ENCODE results near the gene NRG2.
A peak's percentile ranks its signal among the peaks of the same experiment; 100 is the strongest.

NRG2 gene

DNA sequence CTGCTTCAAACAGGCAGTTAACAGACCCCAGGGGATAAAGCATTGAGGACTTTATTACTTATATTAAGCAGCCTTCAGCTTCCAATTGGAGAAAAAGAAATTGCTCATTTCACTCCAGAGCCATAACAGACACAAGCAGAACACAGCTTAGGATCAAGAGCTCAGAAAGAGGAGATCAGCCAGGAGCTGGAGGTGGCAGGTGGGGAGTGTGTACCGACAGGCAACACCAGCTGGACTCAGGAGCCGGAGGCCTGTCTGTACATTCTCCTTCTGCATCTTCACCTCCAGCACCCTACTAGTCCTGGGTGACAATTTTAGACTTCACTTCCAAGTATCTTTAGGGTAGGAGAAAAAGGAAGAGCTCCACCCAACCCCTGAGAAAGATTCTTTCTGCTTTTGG is 35.8 kb downstream of the NRG2 start:
- no peak for DNase-seq (ENCODE audit: low spot score)

DNA sequence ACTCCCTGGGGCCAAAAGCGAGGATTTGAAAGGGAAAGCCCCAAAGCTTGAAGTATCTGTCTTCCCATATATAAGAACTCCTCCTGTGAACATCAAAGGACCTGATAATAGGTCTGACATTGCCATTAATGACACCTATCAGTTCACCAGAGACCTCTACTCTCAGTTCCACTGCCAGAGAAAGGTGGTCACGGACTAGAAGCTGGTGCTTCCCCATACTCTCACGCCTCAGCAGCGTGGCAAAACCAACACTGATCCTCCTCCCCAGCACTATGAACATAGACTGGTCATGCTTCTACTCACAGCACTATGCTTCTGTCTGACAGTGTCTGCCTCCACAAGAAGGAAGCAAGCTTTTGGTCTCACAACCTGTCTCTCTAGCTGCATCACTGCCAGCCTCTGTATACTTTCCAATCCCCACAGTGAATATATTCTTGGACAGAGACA is 37.9 kb downstream of the NRG2 start:
- DNase-seq (ENCODE audit: low spot score), result no peak

DNA sequence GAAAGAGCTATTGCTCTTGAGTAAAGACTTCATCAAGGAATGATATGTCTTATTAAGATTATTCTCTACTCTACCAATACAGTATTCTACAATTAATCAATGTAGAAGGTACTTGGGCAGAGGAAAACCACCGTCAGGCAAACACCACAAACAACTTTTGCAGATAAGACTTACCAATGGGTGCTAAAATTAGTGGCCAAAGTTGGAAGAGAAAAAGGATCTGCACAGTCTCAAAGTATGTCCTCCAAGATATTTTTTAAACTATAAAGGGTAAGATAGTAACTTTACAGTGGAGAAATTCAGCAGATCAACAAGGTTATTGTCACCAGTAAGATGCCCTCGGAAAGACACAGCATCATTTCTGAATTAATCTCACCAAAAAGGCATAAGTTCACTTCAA is 38.9 kb downstream of the NRG2 start:
- no peak for DNase-seq (ENCODE audit: low spot score)

DNA sequence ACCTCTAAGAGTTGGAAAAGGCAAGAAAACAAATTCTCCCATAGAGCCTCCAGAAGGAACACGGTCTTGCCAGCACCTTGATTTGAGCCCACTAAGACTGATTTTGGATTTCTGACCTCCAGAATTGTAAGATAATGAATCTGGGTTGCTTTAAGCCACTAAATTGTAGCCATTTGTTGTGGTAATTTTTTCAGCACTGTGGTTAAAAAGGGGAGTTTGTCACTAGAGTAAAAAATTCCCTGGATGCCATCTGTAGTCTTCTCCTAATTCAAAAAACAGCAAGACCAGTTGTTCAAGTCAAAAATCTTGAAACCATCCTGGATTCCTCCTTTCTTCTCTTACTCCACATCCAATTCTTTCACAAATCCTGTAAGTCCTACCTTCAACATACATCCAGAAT is 39.6 kb downstream of the NRG2 start:
- no peak for DNase-seq (ENCODE audit: low spot score)

DNA sequence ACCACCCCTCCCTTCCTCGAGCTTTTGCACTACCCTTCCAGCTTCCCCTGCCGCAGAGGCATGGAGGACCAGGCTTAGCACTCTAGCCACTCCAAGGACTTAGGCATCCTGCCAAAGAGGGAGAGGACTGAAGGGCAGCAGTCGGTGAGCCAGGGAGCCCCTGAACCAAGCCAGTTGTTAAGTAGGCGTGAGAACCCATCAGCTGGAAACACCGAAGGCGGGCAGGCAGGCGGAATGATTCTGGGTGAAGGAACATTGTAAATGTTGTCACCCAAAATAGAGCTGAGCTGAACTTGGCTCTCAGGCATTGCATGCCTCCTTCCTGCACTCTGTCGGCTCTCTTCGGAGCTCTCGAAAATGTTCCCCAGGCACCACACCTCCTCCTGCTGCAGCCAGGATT is 42.8 kb downstream of the NRG2 start:
- DNase-seq (ENCODE audit: low spot score), result no peak

DNA sequence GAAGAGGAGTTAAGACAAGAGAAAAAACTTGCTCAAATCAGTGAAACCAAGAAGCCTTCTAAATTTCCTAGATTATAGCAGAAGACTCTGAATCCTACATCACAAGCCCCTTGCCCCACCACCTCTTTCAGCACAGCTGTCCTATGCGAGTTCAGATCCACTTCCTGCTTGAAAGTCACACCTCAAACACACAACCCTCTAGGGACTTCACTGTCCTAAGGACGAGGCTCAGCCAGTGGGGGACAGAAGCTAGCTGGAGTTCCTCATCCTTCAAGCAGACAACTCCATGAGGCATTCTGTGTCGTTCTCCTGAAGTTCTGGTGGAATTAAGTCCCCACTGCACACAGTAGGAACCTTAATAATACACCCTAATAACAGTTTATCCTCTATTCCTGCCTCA is 44.3 kb downstream of the NRG2 start:
- DNase-seq (ENCODE audit: low spot score), result no peak

DNA sequence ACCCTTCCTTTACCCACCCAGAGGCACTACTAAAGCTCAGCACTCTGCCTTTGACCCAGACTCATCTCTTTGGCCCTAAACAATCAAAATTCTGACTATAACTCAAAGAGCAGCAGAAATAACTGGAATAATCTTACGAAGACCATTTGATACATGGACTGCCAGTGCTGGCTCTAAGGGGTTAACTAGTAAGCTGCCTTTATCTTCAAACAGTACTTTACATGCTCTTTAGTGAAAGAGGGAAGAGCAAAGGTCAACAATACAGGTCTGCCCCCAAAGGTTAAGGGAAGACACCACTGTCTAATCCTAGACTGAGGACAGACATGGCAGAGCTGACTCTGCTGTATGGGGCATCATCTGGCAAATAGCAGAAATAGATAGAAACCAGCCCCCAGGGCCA is 45.8 kb downstream of the NRG2 start:
- no peak for DNase-seq (ENCODE audit: low spot score)

DNA sequence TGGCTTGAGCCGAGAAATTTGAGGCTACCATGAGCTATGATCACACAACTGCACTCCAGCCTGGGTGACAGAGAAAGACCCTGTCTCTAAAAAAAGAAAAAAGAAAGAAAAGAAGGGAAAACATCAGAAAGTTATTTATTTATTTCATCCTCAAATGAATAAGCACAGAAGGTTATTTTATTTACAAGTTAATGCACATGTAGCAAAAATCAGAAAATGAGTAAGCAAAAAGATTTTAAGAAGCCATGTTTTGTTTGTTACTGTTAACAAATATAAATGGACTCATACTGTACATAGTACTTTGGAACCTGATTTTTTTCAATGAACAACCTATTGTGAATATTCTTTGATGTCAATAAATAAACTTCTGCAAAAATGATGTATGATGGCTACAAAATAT is 47.2 kb downstream of the NRG2 start:
- DNase-seq (ENCODE audit: low spot score), result no peak

DNA sequence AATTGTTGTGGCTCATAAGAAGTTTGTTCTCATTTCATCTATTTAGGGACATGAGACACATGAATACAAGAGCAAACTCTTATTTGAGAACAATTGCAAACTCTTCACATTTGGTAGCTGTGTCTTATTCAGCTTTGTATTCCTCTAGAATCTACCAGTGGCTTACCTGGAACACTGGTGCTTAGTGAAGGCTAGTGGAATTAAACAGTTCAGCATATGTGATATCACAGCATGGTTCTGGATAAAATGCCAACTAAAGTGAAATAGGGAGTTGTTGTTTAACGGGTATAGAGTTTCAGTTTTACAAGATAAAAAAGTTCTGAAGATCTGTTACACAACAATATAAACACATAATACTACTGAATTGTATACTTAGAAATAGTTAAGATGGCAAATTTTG is 48.9 kb downstream of the NRG2 start:
- DNase-seq (ENCODE audit: low spot score), result no peak

DNA sequence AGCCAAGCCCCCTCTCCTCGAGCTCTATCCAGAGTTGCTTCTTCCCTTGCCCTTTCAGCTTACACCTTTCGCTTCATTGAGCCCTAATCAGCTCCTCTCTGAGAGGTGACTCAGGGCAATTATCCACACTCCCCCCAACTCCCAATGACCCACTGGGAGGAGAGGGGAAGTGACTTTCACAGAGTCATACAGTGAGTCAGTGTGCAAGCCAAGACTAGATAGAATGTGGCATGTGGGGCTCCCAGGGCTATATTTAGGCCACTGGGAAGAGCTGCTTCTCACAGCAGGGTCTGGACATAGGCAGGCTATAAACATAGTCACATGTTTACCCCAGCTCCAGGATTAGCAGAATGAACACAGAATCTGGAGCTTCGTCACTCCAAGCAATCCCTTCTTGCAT is 57.4 kb downstream of the NRG2 start:
- DNase-seq (ENCODE audit: low spot score), result no peak

DNA sequence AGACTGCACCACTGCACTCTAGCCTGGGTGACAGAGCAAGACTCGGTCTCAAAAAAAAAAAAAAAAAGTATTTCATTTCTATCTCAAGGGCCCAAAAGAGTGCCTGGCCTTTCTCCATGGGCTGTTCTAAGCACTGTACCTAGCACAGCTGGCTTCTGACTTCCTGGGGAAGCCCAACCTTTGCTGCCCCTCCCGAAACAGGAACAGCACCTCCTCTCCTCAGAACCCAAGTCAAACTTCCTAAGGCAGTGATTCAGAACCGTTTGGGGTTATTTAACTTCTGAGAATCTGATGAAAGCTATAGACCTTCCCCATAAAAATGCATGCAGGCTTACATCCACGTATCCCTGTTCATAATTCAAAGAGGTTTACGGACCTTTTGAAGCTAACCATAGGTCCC is 57.8 kb downstream of the NRG2 start:
- DNase-seq (ENCODE audit: low spot score), result no peak

DNA sequence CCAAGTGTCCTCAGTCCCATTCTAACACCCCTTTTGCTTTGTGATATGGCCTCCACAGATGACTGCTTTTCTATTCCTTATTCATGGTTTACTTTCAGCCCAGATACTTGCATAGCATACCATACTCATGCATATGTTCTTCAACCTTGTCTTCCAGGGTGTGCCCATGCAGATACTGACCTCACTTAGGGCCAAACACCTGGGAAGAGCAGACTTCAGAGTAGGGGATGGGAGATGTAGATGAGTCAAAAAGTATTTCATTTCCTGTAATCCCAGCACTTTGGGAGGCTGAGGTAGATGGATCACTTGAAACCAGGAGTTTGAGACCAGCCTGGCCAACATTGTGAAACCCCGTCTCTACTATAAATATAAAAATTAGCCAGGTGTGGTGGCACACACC is 58.3 kb downstream of the NRG2 start:
- DNase-seq (ENCODE audit: low spot score), result no peak

DNA sequence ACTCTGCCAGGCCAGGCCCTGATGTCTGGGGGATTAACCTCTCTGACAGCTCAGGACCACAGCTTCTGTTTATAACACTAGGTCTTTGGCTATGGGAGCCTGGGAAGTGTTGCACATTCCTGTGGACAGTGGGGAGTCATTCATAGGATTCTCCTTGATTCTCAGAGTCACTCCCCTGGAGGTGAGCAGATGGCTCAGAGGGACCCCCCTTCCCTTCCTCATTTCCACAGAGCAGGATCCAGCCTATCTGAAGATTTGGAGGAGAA is 60.2 kb downstream of the NRG2 start:
- no peak for DNase-seq (ENCODE audit: low spot score)

DNA sequence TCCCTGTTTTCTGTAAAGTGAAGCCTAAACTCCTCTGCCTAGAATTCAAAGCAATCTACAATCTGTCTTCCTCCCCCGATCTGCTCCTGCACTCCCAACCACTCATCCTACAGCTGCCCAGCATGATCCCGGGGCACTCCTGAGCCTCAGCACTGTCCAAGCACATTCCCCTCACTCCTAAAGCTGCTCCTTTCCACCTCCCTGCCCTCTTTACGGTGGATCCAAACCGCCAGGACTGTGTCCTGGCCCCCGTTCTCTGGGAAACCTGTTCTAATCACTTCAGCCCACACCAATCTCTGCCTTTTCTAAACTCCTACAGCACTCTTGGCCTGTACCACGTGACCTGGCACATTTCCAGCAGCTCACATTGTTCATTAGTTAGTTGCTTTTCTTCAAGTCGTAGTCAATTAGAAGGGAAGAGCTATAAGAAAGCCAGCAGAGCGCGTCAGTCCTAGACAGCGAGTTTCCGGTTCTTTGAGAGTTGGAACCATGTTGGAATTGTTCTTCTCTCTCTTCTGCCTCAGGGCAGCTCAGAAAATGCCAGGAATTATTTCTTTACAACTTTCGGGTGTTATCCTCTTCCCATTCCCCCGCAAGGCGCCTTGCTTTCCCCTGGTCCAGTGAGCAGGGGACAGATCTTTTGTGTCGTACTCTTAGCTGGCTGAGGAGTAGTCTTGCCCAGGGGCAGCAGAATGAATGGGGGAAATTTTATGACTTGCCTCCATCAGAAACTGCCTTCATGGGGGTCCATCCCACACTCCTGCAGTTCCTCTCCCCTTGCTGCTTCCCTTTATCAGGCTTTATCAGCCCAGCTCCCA is 60.7 kb downstream of the NRG2 start:
- DNase-seq (ENCODE audit: low spot score), result peak; percentile 64

DNA sequence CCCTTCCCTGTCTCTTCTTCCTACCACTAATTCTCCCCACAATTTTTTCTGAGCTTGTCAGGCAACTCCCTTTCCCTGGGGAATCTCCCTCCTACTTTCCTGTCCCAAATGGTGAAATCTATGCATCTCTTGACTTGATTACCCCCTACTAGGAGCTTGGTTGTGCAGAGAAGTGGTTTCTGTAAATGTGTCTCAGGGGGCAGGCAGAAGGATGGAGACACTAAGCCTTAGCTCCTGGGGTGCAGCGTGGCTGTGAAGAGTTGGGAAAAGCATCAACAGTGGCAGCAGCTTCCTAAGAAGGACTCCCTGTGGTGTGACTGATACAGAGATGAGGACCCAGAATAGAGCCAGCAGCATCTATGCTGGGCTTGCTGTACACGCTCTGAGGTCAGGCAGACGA is 62.3 kb downstream of the NRG2 start:
- DNase-seq (ENCODE audit: low spot score), result no peak

DNA sequence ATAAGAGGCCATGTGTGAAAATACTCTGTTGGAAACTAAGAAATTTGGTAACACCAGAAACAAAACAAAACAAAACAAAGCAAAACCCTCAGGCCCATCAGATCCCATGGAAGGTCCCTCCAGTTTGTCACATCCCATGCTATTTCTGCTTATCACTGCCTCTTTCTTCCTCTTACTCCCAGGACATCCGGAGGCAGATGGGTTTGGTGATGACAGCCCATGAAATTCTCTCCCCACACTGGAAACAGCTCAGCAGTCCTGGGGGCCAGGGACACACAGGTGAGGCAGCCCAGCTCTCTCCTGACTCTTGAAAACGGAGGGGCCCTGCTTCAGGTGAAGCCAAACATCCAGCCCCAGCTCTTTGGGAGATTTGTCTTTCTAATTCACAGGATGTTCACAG is 63.2 kb downstream of the NRG2 start:
- DNase-seq (ENCODE audit: low spot score), result no peak

DNA sequence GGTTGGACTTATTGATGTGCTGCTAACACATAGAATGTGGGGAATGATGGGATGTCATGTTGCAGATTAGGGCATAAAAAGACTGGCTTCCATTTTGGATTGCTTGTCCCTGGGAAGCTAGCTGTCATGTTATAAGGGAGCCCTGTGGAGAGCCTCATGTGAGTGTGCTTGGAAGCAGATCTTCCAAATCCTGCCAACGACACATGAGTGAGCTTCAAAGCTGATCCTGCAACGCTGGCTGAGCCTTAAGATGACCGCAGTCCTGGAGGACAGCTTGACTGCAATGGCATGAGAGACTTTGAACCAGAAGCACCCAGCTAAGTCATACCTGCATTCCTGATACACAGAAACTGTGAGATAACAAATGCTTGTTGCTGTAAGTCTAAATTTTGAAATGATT is 63.6 kb downstream of the NRG2 start:
- no peak for DNase-seq (ENCODE audit: low spot score)

DNA sequence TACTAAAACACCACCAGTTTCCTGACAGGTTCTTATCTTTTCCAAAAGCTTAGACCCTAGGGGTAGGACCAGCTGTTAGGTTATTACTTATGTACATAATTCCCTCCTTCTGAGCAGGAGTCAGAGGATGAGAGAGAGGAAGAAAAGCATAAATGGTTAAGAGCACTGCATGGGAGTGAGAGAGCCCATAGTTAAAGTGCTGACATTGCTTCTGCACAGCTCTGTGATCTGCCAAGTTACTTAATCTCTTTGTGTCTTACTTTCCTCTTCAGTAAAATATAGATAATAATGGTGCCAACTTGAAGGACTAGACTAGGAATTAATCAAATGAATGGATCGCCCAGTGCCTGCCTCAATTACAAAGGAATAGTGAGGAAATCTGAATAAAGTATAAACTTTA is 66.4 kb downstream of the NRG2 start:
- no peak for DNase-seq (ENCODE audit: low spot score)

DNA sequence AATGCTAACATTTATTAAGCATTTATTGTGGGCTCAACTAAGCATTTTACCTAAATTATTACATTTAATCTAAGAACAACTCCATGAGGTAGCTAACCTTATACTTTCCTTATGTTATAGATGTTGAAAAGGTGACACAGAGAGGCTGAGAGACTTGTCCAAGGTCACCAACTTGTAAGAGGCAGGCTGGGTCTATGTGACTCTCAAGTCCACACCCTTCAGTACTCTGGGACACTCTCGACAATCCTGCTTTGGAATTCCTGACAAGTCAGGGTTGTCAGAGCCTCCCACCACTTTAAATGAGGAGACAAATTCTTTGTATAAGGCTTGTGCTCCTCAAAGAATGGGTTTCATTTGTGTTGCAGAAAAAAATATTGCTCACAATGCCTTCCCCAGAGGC is 67.2 kb downstream of the NRG2 start:
- peak; percentile 3 for DNase-seq (ENCODE audit: low spot score)

DNA sequence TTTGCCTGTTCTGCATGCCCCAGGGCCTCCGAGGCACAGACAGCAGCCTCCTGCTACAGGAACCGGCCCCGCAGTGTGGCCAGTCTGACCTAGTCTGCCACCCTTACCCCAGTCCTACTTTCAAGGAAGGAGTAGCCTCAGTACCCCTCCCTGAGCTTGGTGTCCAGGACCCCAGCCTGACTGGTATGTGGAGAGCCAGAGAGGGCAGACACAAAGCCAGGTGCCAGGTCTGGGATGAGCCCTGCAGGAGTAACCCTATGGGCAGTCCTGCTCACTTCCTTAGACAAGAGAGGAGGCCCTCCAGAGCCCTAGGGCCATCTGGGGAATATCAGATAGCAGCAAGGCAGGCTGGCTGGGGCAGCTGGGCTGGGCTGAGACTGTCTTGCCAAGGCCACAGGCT is 67.8 kb downstream of the NRG2 start:
- DNase-seq (ENCODE audit: low spot score), result peak; percentile 39

DNA sequence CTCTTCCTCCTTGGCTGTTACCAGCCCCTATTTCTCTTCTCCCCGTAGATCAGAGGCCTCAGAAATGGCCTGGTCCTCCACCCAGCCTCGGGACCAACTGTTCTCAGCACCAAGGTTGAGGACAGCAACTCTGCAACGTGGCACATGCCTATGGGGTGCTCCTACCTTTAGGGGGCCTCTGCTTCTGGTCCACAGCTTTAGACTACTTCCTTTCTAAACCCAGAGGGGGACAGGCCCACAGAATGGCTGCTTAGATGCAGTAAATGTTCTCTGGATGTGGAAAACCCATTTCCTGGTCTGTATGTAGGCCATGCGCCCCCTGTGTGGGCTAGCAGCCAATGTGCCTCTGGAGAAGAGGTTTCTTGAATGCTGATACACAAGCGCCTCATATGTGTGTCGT is 68.4 kb downstream of the NRG2 start:
- peak; percentile 46 for DNase-seq (ENCODE audit: low spot score)

DNA sequence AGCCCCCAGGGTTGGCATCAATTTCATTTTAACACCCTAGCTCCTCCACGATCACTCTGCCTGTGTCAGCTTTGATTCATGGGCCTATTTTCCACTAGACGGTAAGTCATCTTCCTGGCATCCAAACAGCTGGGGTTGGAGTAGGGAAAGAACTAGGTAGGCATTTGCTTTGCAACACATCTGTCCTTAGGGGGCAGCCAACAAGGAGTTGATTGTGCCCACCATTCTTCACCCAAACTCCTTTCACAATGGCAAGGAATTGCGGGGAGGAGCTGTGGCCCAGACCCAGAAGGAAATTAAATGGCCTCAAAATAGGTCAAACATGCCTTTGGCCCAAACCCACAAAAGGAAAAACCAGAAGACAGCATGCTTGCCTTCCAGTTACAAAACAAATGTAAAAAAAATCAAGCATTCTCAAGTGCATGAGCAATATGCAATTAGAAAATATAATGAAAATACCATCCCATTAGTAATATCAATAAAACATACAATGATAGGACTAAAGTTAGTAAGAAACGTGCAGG is 71.8 kb downstream of the NRG2 start:
- DNase-seq (ENCODE audit: low spot score), result no peak

DNA sequence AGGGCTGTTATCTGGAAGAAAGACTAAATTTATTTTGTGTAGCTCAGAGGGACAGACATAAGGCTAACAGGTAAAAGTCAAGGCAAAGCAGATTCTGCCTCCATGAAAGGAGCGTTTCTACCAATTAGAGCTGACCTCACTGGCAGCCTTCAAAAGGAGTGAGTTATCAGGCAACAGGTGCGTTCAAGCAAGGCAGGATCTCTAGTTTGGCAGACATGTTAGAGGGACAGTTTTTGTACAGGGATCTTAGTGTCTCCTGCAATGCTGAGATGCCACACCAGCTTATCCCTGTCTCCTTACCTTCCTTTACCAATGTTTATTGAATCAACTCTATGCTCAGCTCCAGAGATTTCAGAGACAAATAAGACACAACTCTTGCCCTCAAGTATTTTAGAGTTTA is 73.8 kb downstream of the NRG2 start:
- no peak for DNase-seq (ENCODE audit: low spot score)

DNA sequence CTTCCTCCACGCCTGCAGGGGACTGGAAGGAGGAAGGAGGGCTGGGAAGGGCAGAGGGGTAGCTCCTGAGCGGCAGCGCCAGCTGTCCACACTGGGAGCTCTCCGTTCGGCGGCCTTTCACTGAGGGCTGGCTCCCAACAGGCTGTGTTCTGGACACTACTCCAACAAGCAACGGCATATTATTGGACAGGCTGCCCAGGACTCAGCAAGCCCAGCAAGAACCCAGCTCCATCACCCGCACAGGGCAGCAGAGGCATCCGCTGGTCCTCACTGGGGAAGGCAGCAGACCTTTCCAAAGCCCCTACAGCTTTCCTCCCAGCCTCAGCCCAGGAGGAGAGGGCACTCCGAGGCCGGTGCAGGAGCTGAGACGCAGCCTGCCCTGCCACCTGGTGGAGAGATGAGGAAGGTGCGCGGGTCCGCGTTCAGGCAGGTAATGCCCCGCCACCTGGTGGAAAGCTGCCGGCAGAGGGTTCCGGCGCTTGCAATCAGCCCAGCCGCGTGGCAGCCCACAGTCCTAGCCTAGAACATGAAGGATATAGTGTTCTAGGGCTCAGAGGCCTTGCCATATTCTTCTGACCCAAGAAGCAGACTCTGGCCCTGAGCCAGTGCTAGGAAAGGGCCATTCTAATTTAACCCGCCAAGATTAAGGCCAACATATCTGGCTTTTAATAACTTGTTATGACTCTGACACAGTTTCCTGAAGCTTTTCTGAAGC is 74.4 kb downstream of the NRG2 start:
- peak; percentile 95 for DNase-seq (ENCODE audit: low spot score)
